IPS-20b (cell line): ENCODE results near the gene ACAA2.

ENCODE experiments used
- H3K27ac ChIP-seq: one replicate; pipeline ENCODE4 v1.5.1; 2013; ENCODE audit warnings: low read length
- H3K27me3 ChIP-seq: 2 replicates; pipeline ENCODE4 v1.6.1; 2013; ENCODE audit warnings: mild to moderate bottlenecking, low read length, inconsistent platforms; ENCODE audit not compliant: insufficient read depth
- H3K36me3 ChIP-seq: 2 replicates; pipeline ENCODE4 v1.6.1; 2013; ENCODE audit warnings: low read depth, mild to moderate bottlenecking, inconsistent platforms, low read length, moderate library complexity; ENCODE audit not compliant: insufficient read depth
- H3K4me1 ChIP-seq: 2 replicates; pipeline ENCODE4 v1.6.1; 2013; ENCODE audit warnings: mild to moderate bottlenecking, control low read depth, inconsistent platforms, low read length, moderate library complexity; ENCODE audit not compliant: insufficient read depth
- H3K4me3 ChIP-seq: 2 replicates; pipeline ENCODE4 v1.5.1; 2013; ENCODE audit warnings: mild to moderate bottlenecking, low read length, inconsistent platforms
- H3K9ac ChIP-seq: 2 replicates; pipeline ENCODE4 v1.6.1; 2013; ENCODE audit warnings: low read depth, mild to moderate bottlenecking, inconsistent platforms, low read length, moderate library complexity
- H3K9me3 ChIP-seq: 2 replicates; pipeline ENCODE4 v1.6.1; 2013; ENCODE audit warnings: mild to moderate bottlenecking, low read depth, low read length, inconsistent platforms; ENCODE audit not compliant: insufficient read depth

Gene ACAA2

GRCh38 chr18:49853011-49853410 lies 39.7 kb upstream of the ACAA2 start:
- H3K9ac ChIP-seq, result no peak overlapping the region

DNA sequence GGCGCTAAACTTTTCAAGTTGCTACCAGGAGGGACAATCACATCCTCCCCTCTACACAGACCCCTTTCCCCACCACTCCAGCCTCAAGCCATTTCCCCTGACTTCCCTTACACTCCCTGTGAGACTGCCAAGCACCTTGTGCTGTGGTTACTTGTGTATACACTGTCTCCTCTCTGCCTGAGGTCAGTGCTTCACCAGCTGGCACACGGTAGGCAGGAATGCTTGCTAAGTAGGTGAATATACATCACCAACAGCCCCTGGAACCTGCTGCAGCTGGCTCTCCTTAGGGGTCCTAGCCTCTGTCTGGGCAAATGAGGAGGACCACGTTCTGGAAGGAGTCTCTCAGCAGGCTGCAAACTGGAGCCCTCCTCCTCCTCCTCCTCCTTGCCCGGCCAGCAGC lies 38.3 kb upstream of the ACAA2 start:
- Histone ChIP-seq H3K27me3 (no peaks in the 10 kb centered on the region), H3K4me1 (no peaks in the 10 kb centered on the region; the same call in 1 of the 2 replicates), H3K27ac (no peak overlapping the region), H3K4me3 (no peak overlapping the region), H3K9ac (no peak overlapping the region), H3K36me3 (no peaks in the 10 kb centered on the region), H3K9me3 (no peaks in the 10 kb centered on the region)

More at GRCh38 chr18:49853011-49853410, 39.7 kb upstream of the ACAA2 start:
- Histone ChIP-seq H3K36me3 (no peaks in the 10 kb centered on the region), H3K4me3 (no peak overlapping the region), H3K4me1 (no peaks in the 10 kb centered on the region), H3K9me3 (no peaks in the 10 kb centered on the region), H3K27ac (no peak overlapping the region), H3K27me3 (no peaks in the 10 kb centered on the region)

- Histone ChIP-seq H3K27me3 (no peaks in the 10 kb centered on the region), H3K4me3 (no peak overlapping the region), H3K36me3 (no peaks in the 10 kb centered on the region), H3K27ac (no peak overlapping the region), H3K4me1 (peaks cover 6% of the 10 kb centered on the region; the same call in 1 of the 2 replicates), H3K9me3 (no peaks in the 10 kb centered on the region), H3K9ac (no peak overlapping the region)
Observed at GRCh38 chr18:49850636-49851035, 37.3 kb upstream of the ACAA2 start.

GRCh38 chr18:49849331-49850217 lies 36.2 kb upstream of the ACAA2 start:
- Histone ChIP-seq H3K4me3 (no peak overlapping the region), H3K27me3 (no peaks in the 10 kb centered on the region), H3K36me3 (no peaks in the 10 kb centered on the region), H3K27ac (no peak overlapping the region), H3K9me3 (no peaks in the 10 kb centered on the region), H3K4me1 (peaks cover 6% of the 10 kb centered on the region; the same call in 1 of the 2 replicates), H3K9ac (no peak overlapping the region)

GRCh38 chr18:49848115-49848514 lies 34.8 kb upstream of the ACAA2 start:
- no peaks in the 10 kb centered on the region for H3K27me3 ChIP-seq
- no peak overlapping the region for H3K27ac ChIP-seq
- peaks cover 6% of the 10 kb centered on the region; the same call in 1 of the 2 replicates for H3K4me1 ChIP-seq
- no peak overlapping the region for H3K4me3 ChIP-seq
- no peak overlapping the region for H3K9ac ChIP-seq
- H3K9me3 ChIP-seq, result no peaks in the 10 kb centered on the region
- no peaks in the 10 kb centered on the region for H3K36me3 ChIP-seq

DNA sequence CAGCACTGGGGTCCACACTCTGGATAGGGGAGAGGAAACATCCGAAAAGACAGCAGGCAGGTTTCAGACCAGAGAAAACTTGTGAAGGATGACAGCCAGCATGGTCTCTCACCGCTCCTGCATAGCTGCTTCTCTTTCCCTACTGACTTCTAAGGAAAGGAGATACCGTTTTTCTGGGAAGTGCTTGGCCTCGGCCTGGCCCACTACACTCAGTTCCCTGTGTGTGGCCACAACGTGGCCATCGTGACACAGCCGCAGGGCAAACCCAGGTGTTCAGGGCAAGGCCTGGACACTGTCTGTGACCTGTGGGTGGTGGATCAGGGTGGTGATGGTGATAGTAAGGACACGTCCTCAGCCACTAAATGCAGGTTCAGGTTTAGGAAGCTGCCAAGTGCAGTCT lies 34.2 kb upstream of the ACAA2 start:
- Histone ChIP-seq H3K36me3 (no peaks in the 10 kb centered on the region), H3K4me1 (peaks cover 6% of the 10 kb centered on the region; the same call in 1 of the 2 replicates), H3K4me3 (no peak overlapping the region), H3K27ac (no peak overlapping the region), H3K9me3 (no peaks in the 10 kb centered on the region), H3K27me3 (no peaks in the 10 kb centered on the region), H3K9ac (no peak overlapping the region)

GRCh38 chr18:49846718-49847470 lies 33.6 kb upstream of the ACAA2 start:
- H3K9ac ChIP-seq, result no peak overlapping the region
- no peaks in the 10 kb centered on the region for H3K9me3 ChIP-seq
- H3K27me3 ChIP-seq, result no peaks in the 10 kb centered on the region
- H3K27ac ChIP-seq, result no peak overlapping the region
- H3K4me3 ChIP-seq, result no peak overlapping the region
- H3K36me3 ChIP-seq, result no peaks in the 10 kb centered on the region
- peaks cover 6% of the 10 kb centered on the region; the same call in 1 of the 2 replicates for H3K4me1 ChIP-seq

DNA sequence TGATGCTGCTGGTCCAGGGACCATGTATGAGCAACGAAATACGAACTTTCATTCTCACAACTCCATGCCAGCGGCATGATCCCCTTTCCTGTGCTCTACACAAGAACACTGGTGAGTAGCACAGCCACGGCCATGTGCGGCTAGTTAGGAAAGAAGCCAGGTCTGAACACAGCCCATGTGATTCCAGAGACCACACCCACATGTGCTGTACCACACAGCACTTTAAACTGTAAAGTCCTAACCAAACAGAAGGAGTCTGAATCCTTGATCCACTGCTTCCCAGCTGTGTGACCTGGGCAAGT lies 33.0 kb upstream of the ACAA2 start:
- Histone ChIP-seq H3K27me3 (no peaks in the 10 kb centered on the region), H3K9ac (no peak overlapping the region), H3K27ac (no peak overlapping the region), H3K4me1 (peaks cover 6% of the 10 kb centered on the region; the same call in 1 of the 2 replicates), H3K36me3 (no peaks in the 10 kb centered on the region), H3K9me3 (no peaks in the 10 kb centered on the region), H3K4me3 (no peak overlapping the region)

DNA sequence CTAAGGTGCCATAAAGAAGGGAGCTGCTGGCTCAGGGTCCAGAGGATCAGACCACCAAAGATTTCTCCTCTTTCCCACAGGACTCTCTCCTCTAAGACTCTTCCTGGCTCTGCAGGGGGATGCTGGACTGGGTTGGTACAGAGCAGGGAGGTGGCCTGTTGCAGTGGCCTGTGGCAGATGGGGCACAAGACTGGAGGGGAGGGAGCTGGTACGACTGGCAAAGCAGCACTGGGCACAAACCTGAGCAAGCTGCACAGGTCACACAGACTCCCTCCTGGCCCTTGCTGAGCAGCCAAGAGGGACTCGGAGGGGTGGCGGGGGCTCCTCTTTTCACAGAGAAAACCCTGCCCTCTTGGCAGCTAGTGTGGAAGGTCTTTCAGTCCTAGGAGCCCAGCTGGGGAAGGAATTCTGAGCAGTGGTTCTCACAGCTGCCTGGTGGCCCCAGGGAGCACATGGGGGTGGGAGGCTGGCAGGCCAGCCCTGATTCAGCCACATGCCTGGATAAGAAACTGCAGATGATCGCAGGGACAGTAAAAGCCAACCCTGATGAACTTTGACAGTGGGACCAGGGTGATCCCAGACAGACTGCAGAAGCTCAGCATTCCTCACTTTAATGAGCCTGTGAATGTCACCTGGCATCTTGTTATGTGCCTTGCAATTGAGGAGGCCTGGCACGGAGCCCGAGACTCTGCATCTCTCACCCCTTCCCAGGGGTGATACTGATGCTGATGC lies 32.5 kb upstream of the ACAA2 start:
- no peak overlapping the region for H3K9ac ChIP-seq
- H3K27ac ChIP-seq, result no peak overlapping the region
- peaks cover 6% of the 10 kb centered on the region; the same call in 1 of the 2 replicates for H3K4me1 ChIP-seq
- H3K36me3 ChIP-seq, result no peaks in the 10 kb centered on the region
- no peaks in the 10 kb centered on the region for H3K27me3 ChIP-seq
- H3K4me3 ChIP-seq, result no peak overlapping the region
- H3K9me3 ChIP-seq, result no peaks in the 10 kb centered on the region

GRCh38 chr18:49844903-49845302 lies 31.6 kb upstream of the ACAA2 start:
- Histone ChIP-seq H3K27me3 (no peaks in the 10 kb centered on the region), H3K36me3 (no peaks in the 10 kb centered on the region), H3K9me3 (no peaks in the 10 kb centered on the region), H3K9ac (no peak overlapping the region), H3K4me3 (no peak overlapping the region), H3K4me1 (peaks cover 6% of the 10 kb centered on the region; the same call in 1 of the 2 replicates), H3K27ac (no peak overlapping the region)

DNA sequence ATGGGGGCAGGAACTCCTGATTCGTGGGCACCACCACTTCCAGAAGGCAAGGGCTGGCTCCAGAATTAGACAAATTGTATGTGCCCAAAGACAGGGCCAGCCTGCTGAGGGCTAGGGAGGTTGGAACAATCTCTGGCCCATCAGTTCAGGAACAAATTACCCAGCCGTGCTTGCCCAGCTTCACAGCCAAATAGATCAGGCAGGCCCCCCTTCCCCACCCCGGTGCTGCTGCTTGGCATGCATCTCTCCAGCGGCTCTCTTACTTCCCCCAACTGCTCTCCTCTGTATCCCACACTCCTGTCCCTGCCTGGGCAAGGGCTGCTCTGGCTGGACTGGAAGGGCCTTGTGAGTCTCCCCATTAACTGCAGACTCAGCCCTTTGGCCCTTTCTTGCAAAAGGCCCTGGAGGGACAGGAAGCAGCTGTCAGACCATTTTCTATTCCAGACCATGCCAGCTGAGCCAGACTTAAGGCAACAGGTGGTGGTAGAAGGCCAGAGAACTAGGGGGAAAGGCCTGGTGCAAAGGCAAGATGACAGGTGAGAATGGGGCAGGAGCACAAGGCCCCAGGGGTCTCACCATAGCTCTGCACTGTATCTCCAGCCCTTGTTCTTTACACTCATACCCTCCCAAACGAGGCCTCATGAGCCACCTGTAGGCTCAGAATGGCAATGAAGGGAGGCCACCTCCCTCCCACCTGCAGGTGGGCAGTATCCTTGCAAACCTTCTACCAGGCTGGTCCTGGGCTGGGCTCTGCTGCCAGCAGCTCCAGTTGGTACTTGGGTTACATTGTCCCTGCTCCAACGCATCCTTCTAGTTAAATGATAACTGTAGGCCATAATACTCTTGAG lies 30.7 kb upstream of the ACAA2 start:
- Histone ChIP-seq H3K4me1 (peaks cover 6% of the 10 kb centered on the region; the same call in 1 of the 2 replicates), H3K27me3 (no peaks in the 10 kb centered on the region), H3K27ac (no peak overlapping the region), H3K4me3 (no peak overlapping the region), H3K9ac (no peak overlapping the region), H3K36me3 (no peaks in the 10 kb centered on the region), H3K9me3 (no peaks in the 10 kb centered on the region)
